Smooth muscle cell (in vitro differentiated cells): Measurements from ENCODE around the gene DNAJC18. TPM values are rescaled to one million over a fixed set of nuclear protein-coding genes. Genes with fewer than 3 reads are reported as not detected.
"Not testable (repeated sequence)": the region's sequence is repeated elsewhere in the genome, so short reads cannot be mapped to it uniquely, and the experiment has no call there.

Source experiments
- DNase-seq: peaks from one replicate; lab custom pipeline; 2025; ENCODE audit not compliant: unreplicated experiment; lab: John Stamatoyannopoulos, UW
- H2AFZ ChIP-seq: fragments of 200-600 bp; sonication (generic); 2 replicates; pipeline ENCODE4 v1.6.0; 2016; ENCODE audit warnings: antibody characterized with exemption, low read depth, mild to moderate bottlenecking
- H3F3A ChIP-seq: fragments of 200-600 bp; sonication (generic); 2 replicates; pipeline ENCODE4 v1.6.0; 2017; ENCODE audit warnings: antibody characterized with exemption, low read depth
- H3K27ac ChIP-seq: fragments of 200-600 bp; sonication (generic); 2 replicates; pipeline ENCODE4 v1.5.1; 2016; ENCODE audit warnings: low read depth, mild to moderate bottlenecking
- H3K27me3 ChIP-seq: fragments of 200-600 bp; sonication (generic); 2 replicates; pipeline ENCODE4 v1.6.1; 2016; ENCODE audit warnings: low read depth, mild to moderate bottlenecking
- H3K36me3 ChIP-seq: fragments of 200-600 bp; sonication (generic); 2 replicates; pipeline ENCODE4 v1.5.1; 2016; ENCODE audit warnings: low read depth
- H3K4me1 ChIP-seq: fragments of 200-600 bp; sonication (generic); 2 replicates; pipeline ENCODE4 v1.5.1; 2016; ENCODE audit warnings: low read depth
- H3K4me2 ChIP-seq: fragments of 200-600 bp; sonication (generic); 2 replicates; pipeline ENCODE4 v1.6.0; 2016; ENCODE audit warnings: mild to moderate bottlenecking
- H3K4me3 ChIP-seq: fragments of 200-600 bp; sonication (generic); 2 replicates; pipeline ENCODE4 v1.5.1; 2016; ENCODE audit warnings: mild to moderate bottlenecking
- H3K79me2 ChIP-seq: fragments of 200-600 bp; sonication (generic); 2 replicates; pipeline ENCODE4 v1.6.0; 2016; ENCODE audit warnings: low read depth, mild to moderate bottlenecking
- H3K9ac ChIP-seq: fragments of 200-600 bp; sonication (generic); 2 replicates; pipeline ENCODE4 v1.6.0; 2016; ENCODE audit warnings: low read depth
- H3K9me3 ChIP-seq: fragments of 200-600 bp; sonication (generic); replicated peaks from 2 replicates; pipeline ENCODE4 v1.5.1; 2016; ENCODE audit warnings: low read depth
- H4K20me1 ChIP-seq: fragments of 200-600 bp; sonication (generic); 2 replicates; pipeline ENCODE4 v1.6.0; 2016; ENCODE audit warnings: low read depth
- CTCF ChIP-seq: fragments of 200-600 bp; sonication (generic); IDR thresholded peaks from 2 replicates; pipeline ENCODE4 v1.5.1; 2017; ENCODE audit warnings: borderline replicate concordance, mild to moderate bottlenecking, antibody characterized with exemption; ENCODE audit not compliant: insufficient read depth, poor library complexity, severe bottlenecking
- WGBS: methylation state at CpG from one replicate; pipeline ENCODE4 v1.1.7; 2016; ENCODE audit warnings: low lambda C conversion rate; 5-methylcytosine and 5-hydroxymethylcytosine counted together
- polyA plus RNA-seq: library from polyadenylated mRNA; unstranded; fragments of >200 nt; fragmentation: Nextera tagmentation; extraction: Ambion mirVana; gene quantifications from 2 replicates; pipeline ENCODE4 v1.2.1, GENCODE V29; 2016
- total RNA-seq: library from RNA; depleted of rRNA; stranded (reverse); fragments of >200 nt; gene quantifications from 2 replicates; pipeline ENCODE4 v1.2.3, GENCODE V29; 2014

DNAJC18 gene
- total and polyA plus RNA-seq, 2 experiments from 2014 or later: 9.6 to 16.9 TPM

DNA sequence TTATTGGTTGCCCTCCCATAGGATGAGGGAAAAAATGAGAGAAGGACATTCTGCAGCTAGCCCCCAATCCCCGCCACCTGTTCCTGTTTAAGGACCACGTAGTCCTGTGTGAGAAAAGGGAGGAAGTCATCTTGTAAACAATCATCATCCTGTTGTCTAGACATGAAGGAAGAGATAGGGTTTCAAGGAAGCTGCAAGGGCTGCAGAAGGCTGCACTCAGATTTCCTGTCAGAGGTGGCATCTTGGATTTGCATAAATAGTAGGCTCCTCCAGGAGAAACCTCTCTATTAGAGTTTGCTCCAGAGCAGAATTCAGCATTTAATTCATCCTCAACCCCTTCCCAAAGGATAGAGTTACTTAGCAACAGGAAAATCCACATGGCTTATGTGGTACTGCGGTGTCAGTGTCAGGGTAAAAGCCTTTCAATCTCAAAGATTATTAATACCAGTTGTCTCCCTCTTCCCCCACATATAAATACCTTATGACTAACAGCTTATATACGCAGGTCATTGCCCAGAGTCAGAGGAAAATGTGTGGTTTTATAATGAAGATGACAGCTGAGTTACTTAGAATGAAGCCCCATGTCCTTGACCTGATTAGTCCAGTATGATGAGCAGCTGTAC is 4.6 kb upstream of the DNAJC18 start:
- Histone ChIP-seq H3K9me3 (no peaks in the 10 kb centered on the region), H3K9ac (peak overlapping the region; percentile 51), H3K79me2 (no peaks in the 10 kb centered on the region), H3F3A (peaks cover 15% of the 10 kb centered on the region), H2AFZ (no peak overlapping the region), H3K27ac (peak overlapping the region; percentile 94), H3K27me3 (no peaks in the 10 kb centered on the region), H3K4me3 (no peak overlapping the region), H3K36me3 (no peaks in the 10 kb centered on the region), H4K20me1 (no peaks in the 10 kb centered on the region), H3K4me2 (peak overlapping the region; percentile 33), H3K4me1 (peaks cover 12% of the 10 kb centered on the region)
- no peak for DNase-seq
- 35% methylated on average over 4 of the region's 4 CpGs for WGBS
- TF ChIP-seq CTCF: no peak

- not testable (repeated sequence) for DNase-seq, H3F3A ChIP-seq, H3K9me3 ChIP-seq, H3K27me3 ChIP-seq, H3K4me1 ChIP-seq, H3K9ac ChIP-seq, H2AFZ ChIP-seq, H4K20me1 ChIP-seq, H3K79me2 ChIP-seq, H3K36me3 ChIP-seq, H3K4me3 ChIP-seq, H3K4me2 ChIP-seq, H3K27ac ChIP-seq
- 94% methylated on average over 17 of the region's 17 CpGs for WGBS
These were observed 1.1 kb upstream of the DNAJC18 start for GRCh38 chr5:139440416-139440815.

DNA sequence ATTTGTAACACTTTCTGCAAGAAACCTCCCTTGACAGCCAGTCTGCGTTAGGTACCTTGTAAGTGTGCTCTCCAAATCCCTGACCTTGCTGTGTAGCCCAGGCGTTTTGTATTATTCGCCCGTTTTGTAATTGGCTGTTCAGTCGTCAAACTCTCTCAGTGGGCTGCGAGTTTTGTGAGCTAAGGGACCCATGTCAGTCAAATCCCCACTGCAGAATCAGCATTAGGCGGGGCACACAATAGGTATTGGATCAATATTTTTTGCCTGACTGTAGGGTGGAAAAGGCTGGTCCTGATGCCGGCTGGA is 665 bp downstream of the DNAJC18 start:
- Histone ChIP-seq H3K27me3 (no peaks in the 10 kb centered on the region), H3K4me2 (peak overlapping the region; percentile 97), H3K9me3 (no peaks in the 10 kb centered on the region), H3K79me2 (no peaks in the 10 kb centered on the region), H3K9ac (peak overlapping the region; percentile 99), H2AFZ (peak overlapping the region; percentile 98), H3F3A (peaks cover 7% of the 10 kb centered on the region), H3K4me3 (peak overlapping the region; percentile 97), H3K4me1 (peaks cover 5% of the 10 kb centered on the region), H4K20me1 (no peaks in the 10 kb centered on the region), H3K27ac (peak overlapping the region; percentile 94), H3K36me3 (no peaks in the 10 kb centered on the region)
- no peak for TF ChIP-seq CTCF
- no peak for DNase-seq
- 37% methylated on average over 8 of the region's 8 CpGs for WGBS

DNA sequence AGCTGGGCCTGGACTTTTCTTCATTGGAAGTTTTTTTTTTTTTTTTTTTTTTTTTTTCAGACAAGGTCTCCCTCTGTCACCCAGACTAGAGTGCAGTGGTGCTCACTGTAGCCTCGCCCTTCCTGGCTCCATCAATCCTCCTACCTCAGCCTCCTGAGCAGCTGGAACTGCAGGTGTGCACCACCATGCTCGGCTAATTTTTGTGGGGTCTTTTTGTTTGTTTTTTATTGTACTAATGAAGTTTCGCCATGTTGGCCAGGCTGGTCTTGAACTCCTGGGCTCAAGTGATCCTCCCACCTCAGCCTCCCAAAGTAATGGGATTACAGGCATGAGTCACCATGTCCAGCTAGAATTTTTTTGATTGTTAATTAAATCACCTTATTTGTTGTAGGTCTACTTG is 3.6 kb downstream of the DNAJC18 start:
- no peak for TF ChIP-seq CTCF

More for the DNA sequence above, 3.6 kb downstream of the DNAJC18 start:
- no peaks in the 10 kb centered on the region for H3K27me3 ChIP-seq
- H4K20me1 ChIP-seq: no peaks in the 10 kb centered on the region
- H3K4me3 ChIP-seq: no peak overlapping the region
- H3K9me3 ChIP-seq: no peaks in the 10 kb centered on the region
- H3K4me2 ChIP-seq: no peak overlapping the region
- DNase-seq: no peak
- no peaks in the 10 kb centered on the region for H3K36me3 ChIP-seq
- WGBS: 98% methylated on average over 3 of the region's 3 CpGs
- no peaks in the 10 kb centered on the region for H3K79me2 ChIP-seq
- H3K9ac ChIP-seq: no peak overlapping the region
- no peak overlapping the region for H3K27ac ChIP-seq
- H2AFZ ChIP-seq: no peak overlapping the region
- H3F3A ChIP-seq: peaks cover 5% of the 10 kb centered on the region
- H3K4me1 ChIP-seq: peaks cover 5% of the 10 kb centered on the region
